Activated T-helper 1 cell treated with anti-CD3 and anti-CD28 coated beads, Interleukin-2, amount 50 U/mL, for 16 hours (primary cell): ENCODE measurements around the gene CMTM7.
"Not testable (repeated sequence)": the region's sequence is repeated elsewhere in the genome, so short reads cannot be mapped to it uniquely, and the experiment has no call there.

Experiments
- DNase-seq, 2 donors: peaks; one replicate each; pipeline ENCODE4 v3.0.0-alpha.2; 2020; ENCODE audit warnings: low read depth in 1 of 2, low spot score in 1 of 2

CMTM7 gene

GRCh38 chr3:32436816-32437189, 45.1 kb downstream of the CMTM7 start:
- no peak for DNase-seq

- no peak for DNase-seq
These were observed 46.2 kb downstream of the CMTM7 start for GRCh38 chr3:32437896-32438295.

GRCh38 chr3:32438596-32439344, 47.1 kb downstream of the CMTM7 start:
- no peak for DNase-seq

- DNase-seq, result not testable (repeated sequence)
These were observed 47.8 kb downstream of the CMTM7 start for GRCh38 chr3:32439421-32439820.

- DNase-seq, result no peak
These were observed 49.1 kb downstream of the CMTM7 start for GRCh38 chr3:32440611-32441350.

- DNase-seq, result no peak
These were observed 51.1 kb downstream of the CMTM7 start for GRCh38 chr3:32442766-32443165.

GRCh38 chr3:32443478-32443877, 51.8 kb downstream of the CMTM7 start:
- no peak for DNase-seq

GRCh38 chr3:32447865-32448400, 56.3 kb downstream of the CMTM7 start:
- no peak for DNase-seq

GRCh38 chr3:32448686-32449474, 57.2 kb downstream of the CMTM7 start:
- no peak for DNase-seq

GRCh38 chr3:32449691-32450090, 58.0 kb downstream of the CMTM7 start:
- DNase-seq, result no peak

GRCh38 chr3:32450426-32450825, 58.8 kb downstream of the CMTM7 start:
- no peak for DNase-seq

- no peak for DNase-seq
These were observed 59.5 kb downstream of the CMTM7 start for GRCh38 chr3:32450992-32451659.

- no peak for DNase-seq
These were observed 60.4 kb downstream of the CMTM7 start for GRCh38 chr3:32452009-32452408.

- no peak for DNase-seq
These were observed 61.7 kb downstream of the CMTM7 start for GRCh38 chr3:32453346-32453745.

GRCh38 chr3:32454111-32454510, 62.5 kb downstream of the CMTM7 start:
- no peak for DNase-seq

GRCh38 chr3:32454731-32455608, 63.3 kb downstream of the CMTM7 start:
- DNase-seq, result no peak

- DNase-seq, result no peak
These were observed 64.2 kb downstream of the CMTM7 start for GRCh38 chr3:32455609-32456428.

- no peak for DNase-seq
These were observed 64.9 kb downstream of the CMTM7 start for GRCh38 chr3:32456429-32457130.
